Mucosa of descending colon (tissue), 3 donors: ENCODE measurements around the gene KCNK3. TPM values are rescaled to one million over a fixed set of nuclear protein-coding genes. Genes with fewer than 3 reads are reported as not detected.

Source experiments
- ATAC-seq: fragments of 200-7000 bp; cut with Tn5 transposase; one replicate; pipeline ENCODE4 v1.9.1; 2020; ENCODE audit warnings: mild to moderate bottlenecking, moderate library complexity
- DNase-seq, 3 donors: peaks; one replicate each; pipeline ENCODE4 v3.0.0-alpha.2; 2020
- H3K36me3 ChIP-seq: fragments of 200-600 bp; one replicate; pipeline ENCODE4 v1.8.0; 2021; ENCODE audit warnings: low read depth, mild to moderate bottlenecking
- H3K4me1 ChIP-seq: fragments of 200-600 bp; one replicate; pipeline ENCODE4 v1.8.0; 2021; ENCODE audit warnings: low read depth, mild to moderate bottlenecking
- H3K4me3 ChIP-seq: fragments of 200-600 bp; one replicate; pipeline ENCODE4 v1.8.0; 2021; ENCODE audit warnings: mild to moderate bottlenecking
- H3K9me3 ChIP-seq: fragments of 200-600 bp; one replicate; pipeline ENCODE4 v1.8.0; 2021; ENCODE audit warnings: mild to moderate bottlenecking
- CTCF ChIP-seq: fragments of 200-600 bp; IDR thresholded peaks from one replicate; pipeline ENCODE4 v1.8.0; 2022; ENCODE audit warnings: antibody characterized with exemption, mild to moderate bottlenecking
- intact Hi-C, 2 donors: fragments of 100-400 bp; cut with DNase I in 1 of 2; cut with micrococcal nuclease in 1 of 2; formaldehyde crosslinking; loops; one replicate each; pipeline versions ENCODE4 v1.11.0 to v1.11.1; 2022; cut with DNase I, micrococcal nuclease
- total RNA-seq, 3 donors: library from RNA; stranded (reverse); fragmentation: NEBNext Ultra II Directional in 2 of 3; extraction: Animal tissue kit (Norgen Biotek cat#: 25700) in 2 of 3; gene quantifications; one replicate each; pipeline versions ENCODE4 v1.2.1 to v1.2.4, GENCODE V29; 2021 to 2023
- donor health status: DM: no; HTN: no; CAD: no; lungs with moderate emphysema.
- donor health status: DM: no; HTN: no; CAD: no.
- donor health status: DM: no; HTN: yes; CAD: no.

KCNK3 gene
- total RNA-seq, 3 donors from 2014 or later, result 0.64 to 11.0 (median 0.92) TPM

GRCh38 chr2:26710743-26711456 is 18.4 kb downstream of the KCNK3 start:
- intact Hi-C loops, result no loop called here
- no peak for TF ChIP-seq CTCF
- no peak for DNase-seq
- ATAC-seq, result no peak
- Histone ChIP-seq H3K4me1 (no peaks in the 10 kb centered on the region), H3K9me3 (no peaks in the 10 kb centered on the region), H3K4me3 (no peak overlapping the region), H3K36me3 (no peaks in the 10 kb centered on the region)

- intact Hi-C loops, result no loop called here
- no peak for TF ChIP-seq CTCF
- ATAC-seq, result no peak
These were observed 19.1 kb downstream of the KCNK3 start for GRCh38 chr2:26711457-26712161.

GRCh38 chr2:26712486-26713465 is 20.3 kb downstream of the KCNK3 start:
- H3K9me3 ChIP-seq, result no peaks in the 10 kb centered on the region

More at GRCh38 chr2:26711457-26712161, 19.1 kb downstream of the KCNK3 start:
- no peaks in the 10 kb centered on the region for H3K4me1 ChIP-seq
- H3K4me3 ChIP-seq, result no peak overlapping the region
- H3K36me3 ChIP-seq, result no peaks in the 10 kb centered on the region
- DNase-seq, result no peak
- no peaks in the 10 kb centered on the region for H3K9me3 ChIP-seq

GRCh38 chr2:26715528-26716270 is 23.2 kb downstream of the KCNK3 start:
- Histone ChIP-seq H3K4me3 (no peak overlapping the region), H3K9me3 (no peaks in the 10 kb centered on the region), H3K36me3 (no peaks in the 10 kb centered on the region), H3K4me1 (peaks cover 6% of the 10 kb centered on the region)
- ATAC-seq (no peak), DNase-seq (no peak)
- intact Hi-C loops, result no loop called here
- TF ChIP-seq CTCF, result no peak

More at GRCh38 chr2:26712486-26713465, 20.3 kb downstream of the KCNK3 start:
- intact Hi-C loops, result no loop called here
- DNase-seq (no peak), ATAC-seq (peak; percentile 13)
- no peak for TF ChIP-seq CTCF
- Histone ChIP-seq H3K4me1 (no peaks in the 10 kb centered on the region), H3K4me3 (no peak overlapping the region), H3K36me3 (no peaks in the 10 kb centered on the region)

GRCh38 chr2:26716340-26716739 is 23.8 kb downstream of the KCNK3 start:
- no peak for TF ChIP-seq CTCF
- no peak overlapping the region for H3K4me3 ChIP-seq
- no peaks in the 10 kb centered on the region for H3K9me3 ChIP-seq
- H3K36me3 ChIP-seq, result no peaks in the 10 kb centered on the region
- intact Hi-C loops, result no loop called here
- ATAC-seq, result no peak
- H3K4me1 ChIP-seq, result peaks cover 12% of the 10 kb centered on the region
- no peak for DNase-seq
